Nephron progenitor cell (in vitro differentiated cells): ENCODE measurements around the gene OPALIN.

Experiments used
- DNase-seq: peaks from one replicate; pipeline ENCODE4 v3.0.0; 2021
- H3K27ac Mint-ChIP-seq: 2 replicates; pipeline ENCODE4 v1.8.0; 2021; ENCODE audit warnings: mild to moderate bottlenecking, moderate library complexity, mixed read lengths
- H3K27me3 Mint-ChIP-seq: 2 replicates; pipeline ENCODE4 v1.8.0; 2021; ENCODE audit warnings: mild to moderate bottlenecking, low read depth, mixed read lengths; ENCODE audit not compliant: poor library complexity
- H3K36me3 Mint-ChIP-seq: 2 replicates; pipeline ENCODE4 v1.8.0; 2021; ENCODE audit warnings: low read depth, mixed read lengths
- H3K4me1 Mint-ChIP-seq: 2 replicates; pipeline ENCODE4 v1.8.0; 2021; ENCODE audit warnings: mixed read lengths
- H3K4me3 Mint-ChIP-seq: 2 replicates; pipeline ENCODE4 v1.8.0; 2021; ENCODE audit warnings: mild to moderate bottlenecking, moderate library complexity, mixed read lengths
- H3K9me3 Mint-ChIP-seq: 2 replicates; pipeline ENCODE4 v1.8.0; 2021; ENCODE audit warnings: mild to moderate bottlenecking, moderate library complexity, mixed read lengths
- CTCF ChIP-seq: fragments of 200-600 bp; sonication (generic); IDR thresholded peaks from 2 replicates; pipeline ENCODE4 v1.5.0; 2021; ENCODE audit warnings: antibody characterized with exemption

Gene OPALIN

GRCh38 chr10:96377816-96378294 lies 19.1 kb upstream of the OPALIN start:
- DNase-seq: no peak

GRCh38 chr10:96376483-96376882 lies 17.7 kb upstream of the OPALIN start:
- Mint-ChIP-seq H3K9me3 (no peaks in the 10 kb centered on the region), H3K4me1 (peaks cover 16% of the 10 kb centered on the region), H3K27me3 (peaks cover 8% of the 10 kb centered on the region), H3K4me3 (no peak overlapping the region), H3K36me3 (no peaks in the 10 kb centered on the region), H3K27ac (no peak overlapping the region)
- TF ChIP-seq CTCF: no peak
- DNase-seq: no peak

More at GRCh38 chr10:96377816-96378294, 19.1 kb upstream of the OPALIN start:
- TF ChIP-seq CTCF: no peak
- Mint-ChIP-seq H3K9me3 (no peaks in the 10 kb centered on the region), H3K27ac (no peak overlapping the region), H3K4me3 (no peak overlapping the region), H3K4me1 (peaks cover 16% of the 10 kb centered on the region), H3K36me3 (no peaks in the 10 kb centered on the region), H3K27me3 (peaks cover 8% of the 10 kb centered on the region)

GRCh38 chr10:96374985-96375830 lies 16.4 kb upstream of the OPALIN start:
- Mint-ChIP-seq H3K36me3 (no peaks in the 10 kb centered on the region), H3K27ac (no peak overlapping the region), H3K9me3 (no peaks in the 10 kb centered on the region), H3K4me1 (peaks cover 16% of the 10 kb centered on the region), H3K27me3 (peaks cover 8% of the 10 kb centered on the region), H3K4me3 (peak overlapping the region; percentile 79)
- peak; percentile 97 for TF ChIP-seq CTCF
- peak; percentile 90 for DNase-seq

GRCh38 chr10:96374639-96374984 lies 15.8 kb upstream of the OPALIN start:
- Mint-ChIP-seq H3K4me1 (peaks cover 16% of the 10 kb centered on the region), H3K4me3 (peak overlapping the region; percentile 79), H3K27me3 (peaks cover 8% of the 10 kb centered on the region), H3K9me3 (no peaks in the 10 kb centered on the region), H3K27ac (no peak overlapping the region), H3K36me3 (no peaks in the 10 kb centered on the region)
- no peak for TF ChIP-seq CTCF
- DNase-seq: peak; percentile 36

GRCh38 chr10:96374004-96374403 lies 15.2 kb upstream of the OPALIN start:
- Mint-ChIP-seq H3K4me1 (peaks cover 16% of the 10 kb centered on the region), H3K27me3 (peaks cover 8% of the 10 kb centered on the region), H3K36me3 (no peaks in the 10 kb centered on the region), H3K27ac (no peak overlapping the region), H3K9me3 (no peaks in the 10 kb centered on the region), H3K4me3 (peak overlapping the region; percentile 79)
- TF ChIP-seq CTCF: no peak
- DNase-seq: no peak

- no peak overlapping the region for H3K27ac Mint-ChIP-seq
- no peak for TF ChIP-seq CTCF
- H3K4me1 Mint-ChIP-seq: peaks cover 16% of the 10 kb centered on the region
- no peak overlapping the region for H3K4me3 Mint-ChIP-seq
- no peaks in the 10 kb centered on the region for H3K9me3 Mint-ChIP-seq
- no peaks in the 10 kb centered on the region for H3K36me3 Mint-ChIP-seq
- peaks cover 8% of the 10 kb centered on the region for H3K27me3 Mint-ChIP-seq
- DNase-seq: no peak
Measured at GRCh38 chr10:96371356-96371755, 12.6 kb upstream of the OPALIN start.
